Osteocyte (in vitro differentiated cells): ENCODE data around the gene MAPK11. TPM values are rescaled to one million over a fixed set of nuclear protein-coding genes. Genes with fewer than 3 reads are reported as not detected.

Source experiments
- DNase-seq: peaks from one replicate; pipeline ENCODE4 v3.0.0; 2021; ENCODE audit warnings: mixed read lengths; ENCODE audit not compliant: unreplicated experiment; ENCODE audit errors: extremely low spot score
- H3K27ac Mint-ChIP-seq: one replicate; pipeline ENCODE4 v1.8.0; 2021; ENCODE audit warnings: mild to moderate bottlenecking, mixed read lengths; ENCODE audit not compliant: unreplicated experiment
- H3K27me3 Mint-ChIP-seq: one replicate; pipeline ENCODE4 v1.8.0; 2021; ENCODE audit warnings: mixed read lengths; ENCODE audit not compliant: unreplicated experiment
- H3K36me3 Mint-ChIP-seq: one replicate; pipeline ENCODE4 v1.8.0; 2021; ENCODE audit warnings: mixed read lengths; ENCODE audit not compliant: unreplicated experiment
- H3K4me1 Mint-ChIP-seq: one replicate; pipeline ENCODE4 v1.8.0; 2021; ENCODE audit warnings: mixed read lengths; ENCODE audit not compliant: unreplicated experiment
- H3K4me3 Mint-ChIP-seq: one replicate; pipeline ENCODE4 v1.8.0; 2021; ENCODE audit warnings: mild to moderate bottlenecking, moderate library complexity, mixed read lengths; ENCODE audit not compliant: unreplicated experiment
- H3K9me3 Mint-ChIP-seq: one replicate; pipeline ENCODE4 v1.8.0; 2021; ENCODE audit warnings: mixed read lengths; ENCODE audit not compliant: unreplicated experiment
- total RNA-seq: library from RNA; stranded (reverse); gene quantifications from 2 replicates; pipeline ENCODE4 v1.2.1, GENCODE V29; 2021
- TF ChIP-seq, protein P1 (sequence below): fragments of 200-600 bp; sonication (generic); IDR thresholded peaks from 2 replicates; pipeline ENCODE4 v1.5.0; 2021; ENCODE audit warnings: antibody characterized with exemption, mild to moderate bottlenecking, moderate library complexity

The MAPK11 gene
- total RNA-seq, 1 donor from 2014 or later = 6.4 TPM

DNA sequence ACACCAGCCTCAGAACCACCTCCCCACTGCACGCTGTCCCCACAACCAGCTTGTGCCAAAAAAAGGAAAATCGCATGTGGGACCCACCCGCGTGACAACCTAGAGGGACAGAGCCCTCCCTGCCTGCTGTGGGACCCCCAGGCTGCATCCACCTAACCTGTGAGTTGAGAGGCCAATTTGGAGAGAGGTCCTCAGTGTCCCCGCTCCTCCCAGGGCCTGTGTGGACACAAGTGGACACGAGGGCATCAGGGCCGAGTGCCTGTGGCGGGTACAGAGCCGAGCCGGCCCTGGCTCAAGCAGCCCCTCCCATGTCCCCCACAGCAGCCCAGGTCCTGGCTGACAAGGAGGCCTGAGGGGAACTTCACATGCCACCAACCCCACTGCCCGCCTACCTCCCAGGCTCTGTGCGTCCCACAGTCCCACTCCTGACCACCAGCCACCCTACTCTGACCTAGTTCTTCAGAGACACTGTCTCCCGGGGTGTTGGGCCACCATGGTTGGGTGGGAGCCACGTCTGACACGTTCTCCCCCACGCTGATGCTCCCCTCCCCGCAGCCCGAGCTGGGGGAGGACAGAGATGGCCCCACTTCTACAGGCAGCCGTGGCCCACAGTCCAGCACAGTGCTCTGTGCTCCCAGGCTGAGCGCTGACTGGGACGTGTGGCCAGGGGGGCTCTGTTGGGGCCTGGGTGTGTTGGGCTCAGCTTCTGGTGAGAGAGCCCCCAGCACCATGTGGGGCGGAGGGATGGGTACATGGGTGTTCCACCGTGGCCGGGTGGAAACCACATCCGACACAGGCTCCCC is 50.2 kb downstream of the MAPK11 start:
- Mint-ChIP-seq H3K4me1 (peaks cover 6% of the 10 kb centered on the region), H3K27me3 (no peaks in the 10 kb centered on the region), H3K36me3 (peaks cover 33% of the 10 kb centered on the region), H3K4me3 (no peak overlapping the region), H3K27ac (no peak overlapping the region), H3K9me3 (no peaks in the 10 kb centered on the region)
- no peak for DNase-seq
- TF ChIP-seq, protein P1, sequence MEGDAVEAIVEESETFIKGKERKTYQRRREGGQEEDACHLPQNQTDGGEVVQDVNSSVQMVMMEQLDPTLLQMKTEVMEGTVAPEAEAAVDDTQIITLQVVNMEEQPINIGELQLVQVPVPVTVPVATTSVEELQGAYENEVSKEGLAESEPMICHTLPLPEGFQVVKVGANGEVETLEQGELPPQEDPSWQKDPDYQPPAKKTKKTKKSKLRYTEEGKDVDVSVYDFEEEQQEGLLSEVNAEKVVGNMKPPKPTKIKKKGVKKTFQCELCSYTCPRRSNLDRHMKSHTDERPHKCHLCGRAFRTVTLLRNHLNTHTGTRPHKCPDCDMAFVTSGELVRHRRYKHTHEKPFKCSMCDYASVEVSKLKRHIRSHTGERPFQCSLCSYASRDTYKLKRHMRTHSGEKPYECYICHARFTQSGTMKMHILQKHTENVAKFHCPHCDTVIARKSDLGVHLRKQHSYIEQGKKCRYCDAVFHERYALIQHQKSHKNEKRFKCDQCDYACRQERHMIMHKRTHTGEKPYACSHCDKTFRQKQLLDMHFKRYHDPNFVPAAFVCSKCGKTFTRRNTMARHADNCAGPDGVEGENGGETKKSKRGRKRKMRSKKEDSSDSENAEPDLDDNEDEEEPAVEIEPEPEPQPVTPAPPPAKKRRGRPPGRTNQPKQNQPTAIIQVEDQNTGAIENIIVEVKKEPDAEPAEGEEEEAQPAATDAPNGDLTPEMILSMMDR = no peak

DNA sequence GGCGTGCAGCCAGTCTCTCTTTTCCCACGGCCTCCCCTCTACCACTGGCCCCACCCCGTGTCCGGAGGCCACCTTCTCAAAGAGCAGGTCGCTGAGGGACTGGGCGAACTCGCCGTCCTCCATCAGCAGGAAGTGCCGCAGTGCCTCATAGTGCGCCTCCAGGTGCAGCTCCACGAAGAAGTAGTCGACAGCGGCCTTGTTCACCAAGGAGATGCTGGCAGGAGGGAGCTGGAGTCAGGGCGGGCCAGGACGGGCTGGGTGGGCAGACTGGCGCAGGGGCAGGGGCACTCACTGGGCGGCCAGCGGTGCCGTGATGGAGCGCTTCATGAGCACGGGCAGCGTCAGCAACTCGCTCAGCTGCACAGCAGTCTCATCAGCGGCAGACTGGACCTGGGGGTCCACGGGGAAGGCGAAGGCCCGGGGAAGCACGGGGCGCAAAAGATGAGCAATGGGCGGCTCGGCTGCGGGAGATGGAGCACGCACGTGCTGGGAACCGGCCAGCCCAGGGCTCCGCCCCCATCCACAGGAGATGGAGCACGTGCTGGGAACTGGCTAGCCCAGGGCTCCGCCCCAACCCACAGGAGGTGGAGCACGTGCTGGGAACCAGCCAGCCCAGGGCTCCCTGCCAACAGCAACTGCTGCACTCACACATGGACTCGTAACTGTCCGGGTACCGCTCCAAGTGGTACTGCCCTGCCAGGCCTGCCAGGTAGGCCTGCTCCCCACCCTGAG is 51.0 kb downstream of the MAPK11 start:
- peak; percentile 91 for DNase-seq
- TF ChIP-seq, protein P1 = no peak
- Mint-ChIP-seq H3K36me3 (peaks cover 35% of the 10 kb centered on the region), H3K27ac (peak overlapping the region; percentile 34), H3K27me3 (no peaks in the 10 kb centered on the region), H3K9me3 (no peaks in the 10 kb centered on the region), H3K4me1 (peaks cover 6% of the 10 kb centered on the region), H3K4me3 (no peak overlapping the region)

DNA sequence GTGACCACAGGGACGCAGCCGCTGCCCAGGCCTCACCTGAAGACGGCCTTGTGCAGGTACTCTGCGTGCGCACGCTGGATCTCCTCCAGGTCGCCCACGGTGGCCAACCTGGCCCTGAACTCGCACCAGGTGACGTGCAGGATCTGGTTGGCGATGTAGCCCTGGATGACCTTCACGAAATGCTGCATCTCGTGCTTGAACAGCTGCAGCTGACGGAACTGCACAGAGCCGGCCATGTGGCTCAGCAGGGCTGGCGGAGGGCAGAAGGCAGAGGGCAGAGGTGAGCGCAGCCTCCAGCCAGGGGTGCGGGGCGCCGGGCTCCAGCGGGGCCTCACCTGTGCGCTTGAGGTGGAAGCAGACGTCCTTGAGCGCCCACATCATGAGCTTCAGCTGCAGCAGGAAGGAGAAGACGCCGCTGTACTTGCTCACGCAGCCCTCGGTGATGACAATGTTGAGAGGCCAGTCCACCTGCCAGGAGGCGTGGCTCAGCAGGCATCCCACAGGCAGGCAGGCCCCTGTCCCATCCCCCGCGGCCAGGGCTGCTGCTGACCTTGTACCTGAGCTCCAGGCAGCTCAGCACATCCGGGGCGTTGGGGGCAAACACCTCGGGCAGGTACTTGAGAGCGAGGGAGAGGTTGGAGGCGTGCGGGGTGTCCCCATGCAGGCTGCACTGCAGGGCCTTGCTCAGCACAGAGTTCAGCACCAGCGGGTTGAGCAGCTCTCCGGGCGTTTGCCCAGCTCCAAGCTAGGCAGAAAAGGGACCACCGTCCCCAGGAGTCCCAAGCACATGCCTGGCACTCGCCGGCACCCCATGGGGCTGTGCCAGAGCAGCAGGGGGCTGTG is 51.8 kb downstream of the MAPK11 start:
- H3K4me1 Mint-ChIP-seq = peaks cover 6% of the 10 kb centered on the region
- H3K27ac Mint-ChIP-seq = no peak overlapping the region
- H3K9me3 Mint-ChIP-seq = no peaks in the 10 kb centered on the region
- DNase-seq = no peak
- peaks cover 36% of the 10 kb centered on the region for H3K36me3 Mint-ChIP-seq
- H3K27me3 Mint-ChIP-seq = no peaks in the 10 kb centered on the region
- TF ChIP-seq, protein P1 = no peak
- H3K4me3 Mint-ChIP-seq = no peak overlapping the region

DNA sequence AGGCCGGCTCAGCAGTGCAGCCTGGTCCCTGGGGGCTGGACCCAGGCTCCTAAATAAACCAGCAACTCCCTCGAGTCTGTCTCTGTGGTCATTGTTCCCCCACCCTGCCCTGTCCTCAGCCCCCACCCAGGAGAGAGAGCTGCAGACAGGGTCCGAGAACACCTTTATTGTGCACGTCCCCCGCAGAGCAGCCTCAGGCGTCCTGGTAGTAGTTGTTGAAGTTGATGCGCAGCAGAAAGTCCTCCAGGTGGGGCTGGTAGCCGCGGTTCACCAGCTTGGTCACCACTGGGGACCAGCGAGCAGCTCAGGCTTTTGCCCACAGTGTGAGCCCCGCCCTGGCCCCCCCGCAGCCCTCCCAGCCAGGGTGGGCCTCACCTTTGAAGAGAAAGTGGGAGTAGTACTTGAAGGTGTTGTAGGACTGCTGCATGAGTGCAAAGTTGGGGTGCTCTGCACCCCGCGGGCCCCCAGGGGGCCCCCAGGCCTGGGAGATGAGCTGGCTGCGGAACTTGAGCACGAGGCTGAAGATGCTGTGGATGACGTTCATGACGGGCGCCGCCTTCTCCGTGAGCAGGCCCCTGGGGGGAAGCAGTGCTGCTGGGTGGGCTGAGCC is 52.5 kb downstream of the MAPK11 start:
- Mint-ChIP-seq H3K9me3 (no peaks in the 10 kb centered on the region), H3K27me3 (no peaks in the 10 kb centered on the region), H3K4me1 (peaks cover 6% of the 10 kb centered on the region), H3K4me3 (no peak overlapping the region), H3K27ac (no peak overlapping the region), H3K36me3 (peaks cover 37% of the 10 kb centered on the region)
- no peak for DNase-seq
- TF ChIP-seq, protein P1 = no peak
